Measurements from ENCODE around the gene MUC5AC.
"Not testable (repeated sequence)": the region's sequence is repeated elsewhere in the genome, so short reads cannot be mapped to it uniquely, and the experiment has no call there.

Gene MUC5AC

GRCh38 chr11:1181420-1181819 lies 23.7 kb downstream of the MUC5AC start:
- no peak for TF ChIP-seq CTCF (IDR thresholded peaks at IDR 0.05; ENCODE audit: borderline replicate concordance, insufficient read depth, low read depth, low read length)
- H3K4me3 ChIP-seq (ENCODE audit: low read depth, low read length), result no peak overlapping the region

- no peak overlapping the region for H3K4me3 ChIP-seq (ENCODE audit: low read depth, low read length)
- no peak for TF ChIP-seq CTCF (IDR thresholded peaks at IDR 0.05; ENCODE audit: borderline replicate concordance, insufficient read depth, low read depth, low read length)
Measured at GRCh38 chr11:1181853-1182535, 24.2 kb downstream of the MUC5AC start.

DNA sequence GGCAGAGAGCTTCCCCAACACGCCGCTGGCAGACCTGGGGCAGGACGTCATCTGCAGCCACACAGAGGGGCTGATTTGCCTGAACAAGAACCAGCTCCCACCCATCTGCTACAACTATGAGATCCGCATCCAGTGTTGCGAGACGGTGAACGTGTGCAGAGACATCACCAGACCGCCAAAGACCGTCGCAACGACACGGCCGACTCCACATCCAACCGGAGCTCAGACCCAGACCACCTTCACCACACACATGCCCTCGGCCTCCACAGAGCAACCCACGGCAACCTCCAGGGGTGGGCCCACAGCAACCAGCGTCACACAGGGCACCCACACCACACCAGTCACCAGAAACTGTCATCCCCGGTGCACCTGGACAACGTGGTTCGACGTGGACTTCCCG lies 26.4 kb downstream of the MUC5AC start:
- not testable (repeated sequence) for H3K4me3 ChIP-seq (ENCODE audit: low read depth, low read length)

DNA sequence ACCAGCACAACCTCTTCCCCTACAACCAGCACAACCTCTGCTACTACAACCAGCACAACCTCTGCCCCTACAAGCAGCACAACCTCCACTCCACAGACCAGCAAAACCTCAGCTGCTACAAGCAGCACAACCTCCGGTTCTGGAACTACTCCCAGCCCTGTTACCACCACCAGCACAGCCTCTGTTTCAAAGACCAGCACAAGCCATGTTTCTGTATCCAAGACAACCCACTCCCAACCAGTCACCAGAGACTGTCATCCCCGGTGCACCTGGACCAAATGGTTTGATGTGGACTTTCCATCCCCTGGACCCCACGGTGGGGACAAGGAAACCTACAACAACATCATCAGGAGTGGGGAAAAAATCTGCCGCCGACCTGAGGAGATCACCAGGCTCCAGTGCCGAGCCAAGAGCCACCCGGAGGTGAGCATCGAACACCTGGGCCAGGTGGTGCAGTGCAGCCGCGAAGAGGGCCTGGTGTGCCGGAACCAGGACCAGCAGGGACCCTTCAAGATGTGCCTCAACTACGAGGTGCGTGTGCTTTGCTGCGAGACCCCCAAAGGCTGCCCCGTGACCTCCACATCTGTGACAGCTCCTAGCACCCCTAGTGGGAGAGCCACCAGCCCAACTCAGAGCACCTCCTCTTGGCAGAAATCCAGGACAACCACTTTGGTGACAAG lies 30.8 kb downstream of the MUC5AC start:
- H3K4me3 ChIP-seq (ENCODE audit: low read depth, low read length), result not testable (repeated sequence)

GRCh38 chr11:1189816-1190215 lies 32.1 kb downstream of the MUC5AC start:
- not testable (repeated sequence) for H3K4me3 ChIP-seq (ENCODE audit: low read depth, low read length)

GRCh38 chr11:1191786-1192470 lies 34.2 kb downstream of the MUC5AC start:
- H3K4me3 ChIP-seq (ENCODE audit: low read depth, low read length), result not testable (repeated sequence)

GRCh38 chr11:1192741-1193325 lies 35.1 kb downstream of the MUC5AC start:
- H3K4me3 ChIP-seq (ENCODE audit: low read depth, low read length), result no peak overlapping the region
- no peak for TF ChIP-seq CTCF (IDR thresholded peaks at IDR 0.05; ENCODE audit: borderline replicate concordance, insufficient read depth, low read depth, low read length)

GRCh38 chr11:1193326-1194230 lies 35.8 kb downstream of the MUC5AC start:
- TF ChIP-seq CTCF (IDR thresholded peaks at IDR 0.05; ENCODE audit: borderline replicate concordance, insufficient read depth, low read depth, low read length), result no peak
- H3K4me3 ChIP-seq (ENCODE audit: low read depth, low read length), result no peak overlapping the region

Data from GM12875 (cell line).